ENCODE measurements around the gene IL11.
A peak's percentile ranks its signal among the peaks of the same experiment; 100 is the strongest.

The IL11 gene

DNA sequence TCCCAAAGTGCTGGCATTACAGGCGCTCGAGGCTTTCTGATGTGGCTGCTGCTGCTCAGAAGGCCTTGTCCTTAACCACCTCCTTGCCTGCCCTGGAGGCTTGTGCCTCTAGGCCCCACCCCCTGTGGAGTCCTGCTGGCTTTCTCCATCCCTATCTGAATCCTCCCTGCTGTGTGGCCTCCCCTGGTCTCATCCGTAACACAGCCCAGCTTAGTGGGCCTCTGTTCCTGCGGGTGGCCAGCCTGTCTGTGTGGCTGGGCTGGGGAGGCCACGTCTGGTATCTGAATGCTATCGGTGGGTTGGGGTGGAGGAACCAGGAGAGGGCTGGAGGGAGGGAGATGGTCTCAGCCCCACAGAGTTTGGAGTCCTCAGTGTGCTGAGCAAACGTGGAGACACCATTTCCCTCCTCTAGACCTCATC is 20.2 kb upstream of the IL11 start:
- DNase-seq, result peak; percentile 51

DNA sequence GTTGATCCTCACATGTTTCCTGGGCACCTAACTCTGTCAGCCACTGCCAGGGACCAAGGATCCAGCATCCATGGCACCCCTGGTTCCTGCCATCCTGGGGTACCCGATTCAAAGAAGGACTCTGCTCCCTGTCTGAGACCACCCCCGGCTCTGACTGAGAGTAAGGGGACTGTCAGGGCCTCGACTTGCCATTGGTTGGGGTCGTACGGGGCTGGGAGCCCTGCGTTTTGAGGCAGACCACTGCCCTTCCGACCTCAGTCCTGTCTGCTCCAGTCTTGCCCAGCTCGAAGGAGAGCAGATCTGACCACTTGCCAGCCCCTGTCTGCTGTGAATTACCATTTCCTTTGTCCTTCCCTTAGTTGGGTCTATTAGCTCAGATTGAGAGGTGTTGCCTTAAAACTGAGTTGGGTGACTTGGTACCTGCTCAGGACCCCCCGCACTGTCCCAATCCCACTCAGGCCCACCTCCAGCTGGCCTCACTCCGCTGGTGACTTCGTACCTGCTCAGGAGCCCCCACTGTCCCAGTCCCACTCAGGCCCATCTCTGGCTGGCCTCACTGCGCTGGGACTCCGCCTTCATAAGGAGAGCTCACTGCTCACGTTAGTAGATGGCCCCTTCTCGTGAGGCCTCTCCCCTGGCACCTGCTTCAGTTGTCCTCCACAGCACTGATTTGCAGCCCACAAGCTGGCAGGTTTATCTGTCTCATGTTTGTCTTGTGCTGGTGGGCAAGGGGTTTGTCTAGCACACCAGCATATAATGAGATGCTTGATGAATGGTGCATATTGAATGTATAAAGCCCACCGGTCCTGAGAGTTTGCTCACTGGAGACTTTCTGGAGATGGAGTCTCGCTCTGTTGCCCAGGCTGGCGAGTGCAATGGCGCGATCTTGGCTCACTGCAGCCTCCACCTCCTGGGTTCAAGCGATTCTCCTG is 19.4 kb upstream of the IL11 start:
- DNase-seq, result no peak

DNA sequence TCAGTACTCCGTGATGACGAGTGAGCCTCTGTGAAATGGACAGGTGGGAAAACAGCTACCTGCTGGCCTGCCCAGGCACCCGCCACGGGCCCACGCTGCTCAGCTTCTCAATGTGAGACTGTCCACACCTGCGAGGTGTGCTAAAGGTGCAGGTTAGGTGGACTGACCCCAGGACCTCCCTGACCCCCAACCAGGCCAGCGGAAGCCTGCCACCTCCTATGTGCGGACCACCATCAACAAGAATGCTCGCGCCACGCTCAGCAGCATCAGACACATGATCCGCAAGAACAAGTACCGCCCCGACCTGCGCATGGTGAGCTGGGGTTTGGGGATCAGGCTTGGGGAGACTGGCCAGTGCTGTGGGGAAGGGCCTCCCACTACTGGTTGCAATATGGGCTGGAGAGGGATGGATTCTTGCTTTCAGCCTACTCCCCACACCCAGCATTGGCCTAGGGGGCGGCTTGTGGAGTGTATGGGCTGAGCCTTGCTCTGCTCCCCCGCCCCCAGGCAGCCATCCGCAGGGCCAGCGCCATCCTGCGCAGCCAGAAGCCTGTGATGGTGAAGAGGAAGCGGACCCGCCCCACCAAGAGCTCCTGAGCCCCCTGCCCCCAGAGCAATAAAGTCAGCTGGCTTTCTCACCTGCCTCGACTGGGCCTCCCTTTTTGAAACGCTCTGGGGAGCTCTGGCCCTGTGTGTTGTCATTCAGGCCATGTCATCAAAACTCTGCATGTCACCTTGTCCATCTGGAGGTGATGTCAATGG is 17.7 kb upstream of the IL11 start:
- DNase-seq, result no peak

DNA sequence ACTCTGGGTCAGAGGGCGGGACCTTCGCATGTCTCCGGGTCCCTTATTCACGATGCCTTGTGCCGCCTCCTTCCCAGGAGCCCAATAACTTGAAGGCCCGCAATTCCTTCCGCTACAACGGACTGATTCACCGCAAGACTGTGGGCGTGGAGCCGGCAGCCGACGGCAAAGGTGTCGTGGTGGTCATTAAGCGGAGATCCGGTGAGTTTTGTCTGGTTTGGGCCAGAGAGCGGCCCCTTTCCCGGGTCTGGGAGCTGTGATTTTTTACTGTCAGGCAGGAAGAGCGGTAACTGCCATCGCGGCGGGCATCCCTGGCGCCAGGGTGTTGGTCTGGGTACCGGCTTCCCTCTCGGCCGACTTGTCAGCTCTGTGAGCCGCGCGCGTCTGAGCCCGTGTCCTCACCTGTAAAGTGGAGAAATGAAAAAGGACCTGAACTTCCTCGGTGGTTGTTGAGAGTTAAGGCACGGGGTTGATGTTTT is 16.3 kb upstream of the IL11 start:
- DNase-seq, result no peak

DNA sequence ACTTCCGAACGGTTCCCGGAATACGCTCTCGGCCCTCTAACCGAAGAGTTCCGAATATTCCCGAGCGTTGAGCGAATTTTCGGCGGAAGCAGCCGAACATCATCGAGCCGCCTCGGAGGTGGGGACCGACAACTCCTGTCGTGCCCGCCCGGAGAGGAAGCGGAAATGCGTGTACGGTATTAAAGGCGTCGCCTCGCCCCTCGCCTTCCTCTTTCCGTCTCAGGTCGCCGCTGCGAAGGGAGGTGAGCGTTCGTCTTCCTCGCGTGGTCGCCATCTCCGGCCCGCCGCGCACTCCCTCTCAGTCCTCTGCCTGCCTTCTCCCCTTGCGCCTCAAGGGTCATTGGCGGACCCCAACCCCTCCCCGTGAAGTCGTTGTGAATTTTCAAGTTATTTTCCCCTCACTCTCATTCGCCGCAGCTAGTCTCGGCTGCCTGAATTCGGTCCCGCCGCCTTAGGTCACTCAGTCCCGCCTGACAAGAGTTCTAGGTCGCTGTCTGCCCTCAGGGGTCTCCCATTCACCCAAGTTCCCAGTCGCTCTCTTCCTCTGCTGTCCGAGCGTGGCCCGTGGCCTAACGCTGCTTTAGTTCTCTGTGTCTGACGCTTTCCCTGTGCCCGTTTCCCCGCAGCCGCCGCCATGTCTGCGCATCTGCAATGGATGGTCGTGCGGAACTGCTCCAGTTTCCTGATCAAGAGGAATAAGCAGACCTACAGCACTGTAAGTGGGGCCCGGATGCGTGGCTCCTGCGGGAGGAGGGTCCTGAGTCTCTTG is 15.6 kb upstream of the IL11 start, which contains the start of gene RPL28:
Gene RPL28, plus strand, starts transcription at position 209 of the 769 bp plus-strand sequence. Its CDS starts 426 bp downstream, at position 635.
- DNase-seq, result peak; percentile 98

DNA sequence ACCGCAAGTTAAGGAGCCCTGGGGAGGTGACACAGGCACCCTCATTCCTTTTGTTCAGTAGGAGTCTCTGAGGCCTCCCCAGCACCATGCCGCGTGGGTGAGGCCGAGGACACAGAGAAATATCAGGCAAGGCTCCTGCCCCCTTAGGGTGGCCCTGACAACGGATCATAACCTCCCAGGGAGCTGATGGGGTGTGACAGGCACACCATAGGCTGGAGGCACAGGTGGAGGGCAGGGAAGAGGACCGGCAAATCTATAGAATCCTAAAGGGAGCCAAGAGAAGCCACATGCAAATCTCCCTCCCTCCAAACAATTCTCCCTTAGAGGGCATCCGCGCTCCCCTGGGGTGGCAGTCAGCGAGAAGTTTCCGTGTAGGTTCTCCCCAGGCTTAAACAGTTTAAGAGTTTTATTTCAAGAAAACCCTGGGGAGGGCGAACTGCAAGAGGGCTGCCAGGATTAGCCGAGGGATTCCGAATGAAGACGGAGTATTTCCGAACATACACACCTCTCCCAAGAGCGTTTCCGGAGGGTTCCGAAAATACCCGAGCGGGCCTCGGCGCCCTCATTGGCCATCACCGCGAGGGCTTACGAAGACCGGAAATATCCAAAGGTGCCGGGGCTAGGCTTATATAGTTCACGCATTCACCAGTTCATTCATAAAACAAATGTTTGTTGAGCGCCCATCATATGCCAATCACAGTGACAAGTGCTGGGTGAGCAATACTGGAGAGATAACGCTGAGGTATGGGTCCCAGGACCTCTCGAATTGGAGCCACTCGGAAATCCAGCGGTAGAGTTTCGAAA is 14.9 kb upstream of the IL11 start:
- DNase-seq, result peak; percentile 97

DNA sequence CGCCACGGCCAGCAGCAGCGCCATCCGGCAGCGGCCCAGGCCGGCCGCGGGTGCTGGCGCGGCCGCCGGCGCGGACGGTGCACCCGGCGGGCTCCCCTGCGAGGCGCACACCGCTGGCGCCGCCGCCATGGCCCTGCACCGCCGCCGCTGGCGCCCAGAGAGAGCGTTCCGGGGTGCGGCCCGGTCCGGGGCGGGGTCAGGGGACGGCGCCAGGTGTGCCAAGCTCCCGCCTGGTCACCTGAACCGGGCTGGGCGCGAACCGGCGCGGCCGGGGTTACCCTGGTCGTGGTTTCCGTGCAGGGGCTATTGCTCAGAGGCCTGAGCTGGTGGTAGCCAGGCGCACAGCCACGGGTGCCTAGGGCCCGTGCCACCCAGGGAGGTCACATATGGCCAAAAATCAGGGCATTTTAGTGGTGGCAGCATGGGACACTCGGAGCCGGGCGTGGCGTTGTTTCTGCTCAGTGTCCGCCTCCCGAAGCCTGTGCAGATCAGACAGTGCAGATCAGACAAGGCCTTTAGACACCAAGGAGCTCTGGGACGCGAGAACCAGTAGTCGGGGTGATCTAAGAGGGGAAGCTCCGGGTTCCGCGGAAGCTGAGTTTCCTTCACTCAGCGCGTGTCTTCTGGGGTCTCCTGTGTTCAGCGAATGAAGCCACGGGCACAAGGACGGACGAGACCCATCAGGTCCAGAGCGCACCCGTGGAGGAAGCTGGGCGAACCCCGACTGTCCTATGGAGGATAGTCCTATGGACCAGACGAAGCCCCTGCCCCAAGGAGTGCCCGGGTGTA is 14.1 kb upstream of the IL11 start, which contains the start of gene TMEM238:
Gene TMEM238, minus strand, starts transcription at position 162 of the 789 bp plus-strand sequence. Its CDS starts 33 bp downstream, at position 129.
- DNase-seq, result peak; percentile 66

DNA sequence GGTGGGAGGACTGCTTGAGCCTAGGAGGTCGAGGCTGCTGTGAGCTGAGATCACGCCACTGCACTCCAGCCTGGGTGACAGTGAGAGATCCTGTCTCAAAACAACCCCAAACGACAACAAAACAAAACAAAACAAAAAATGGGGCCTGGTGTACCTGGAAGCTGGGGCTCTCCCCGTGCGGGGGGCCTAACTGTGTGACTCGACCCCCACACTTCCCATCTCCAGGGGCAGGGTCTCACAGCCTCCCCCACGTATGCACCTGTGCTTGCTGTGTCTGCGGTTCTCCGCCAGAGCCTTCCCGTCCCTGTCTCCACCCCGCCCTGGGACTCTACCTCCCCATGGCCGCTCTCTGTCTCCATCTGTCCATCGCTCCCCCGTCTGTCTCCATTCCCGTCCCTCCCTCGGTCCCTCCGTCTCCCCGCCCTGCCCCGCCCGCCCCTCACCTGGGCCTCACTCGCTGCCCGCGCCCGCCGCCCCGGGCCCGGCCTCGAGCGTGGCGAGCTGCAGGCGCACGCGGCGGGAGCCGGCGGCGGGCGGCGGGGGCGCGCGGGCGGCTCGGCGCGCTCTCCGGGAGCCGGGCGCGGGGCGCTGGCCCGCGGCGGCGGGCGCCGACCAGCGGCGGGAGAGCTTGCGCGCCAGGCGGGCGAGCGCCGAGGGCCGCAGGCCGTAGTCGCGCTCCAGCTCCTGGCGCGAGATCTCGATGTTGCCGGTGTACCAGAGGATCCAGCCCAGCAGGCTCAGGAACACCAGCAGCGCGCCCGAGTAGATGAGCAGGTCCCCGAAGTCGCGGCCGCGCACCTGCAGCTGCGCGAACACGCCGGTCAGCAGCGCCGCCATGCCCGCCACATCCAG is 13.2 kb upstream of the IL11 start:
- DNase-seq, result peak; percentile 70

DNA sequence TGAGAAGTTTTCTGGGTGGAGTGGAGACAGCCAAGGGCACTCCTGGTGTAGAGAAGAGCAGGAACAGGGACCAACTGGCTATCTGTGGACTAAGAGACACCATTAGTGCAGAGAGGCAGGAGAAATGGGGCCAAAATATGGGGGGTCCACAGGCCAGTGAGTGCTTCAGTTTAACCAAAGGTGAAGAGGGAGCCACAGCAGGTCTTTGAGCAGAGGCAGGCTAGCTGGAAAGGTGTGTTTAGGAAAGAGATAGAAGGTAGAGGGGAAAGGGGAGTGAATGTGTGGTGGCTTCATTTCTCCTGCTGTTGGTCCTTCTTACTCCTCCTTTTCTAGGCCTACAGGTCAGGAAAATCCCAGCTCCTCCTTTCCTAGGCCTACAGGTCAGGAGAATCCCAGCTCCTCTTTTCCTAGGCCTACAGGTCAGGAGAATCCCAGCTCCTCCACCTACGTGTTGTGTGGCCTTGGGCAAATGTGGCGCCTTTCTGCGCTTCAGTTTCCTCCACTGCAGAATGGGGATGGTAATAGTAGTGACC is 12.3 kb upstream of the IL11 start:
- DNase-seq, result no peak

DNA sequence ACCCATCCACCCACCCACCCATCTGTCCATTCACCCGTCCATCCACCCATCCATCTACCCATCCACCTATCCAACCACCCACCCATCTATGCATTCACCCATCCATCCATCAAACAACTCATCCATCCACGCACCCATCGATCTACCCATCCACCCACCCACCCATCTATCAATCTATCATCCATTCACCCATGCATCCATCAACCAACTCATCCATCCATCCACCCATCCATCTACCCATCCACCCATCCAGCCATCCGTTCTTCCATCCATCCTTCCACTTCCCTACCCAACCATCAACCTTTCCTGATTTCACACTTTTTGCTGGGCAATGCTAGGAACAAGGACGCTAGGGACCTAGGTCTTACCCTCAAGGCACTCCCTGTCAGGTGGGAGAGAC is 11.8 kb upstream of the IL11 start:
- DNase-seq, result no peak

DNA sequence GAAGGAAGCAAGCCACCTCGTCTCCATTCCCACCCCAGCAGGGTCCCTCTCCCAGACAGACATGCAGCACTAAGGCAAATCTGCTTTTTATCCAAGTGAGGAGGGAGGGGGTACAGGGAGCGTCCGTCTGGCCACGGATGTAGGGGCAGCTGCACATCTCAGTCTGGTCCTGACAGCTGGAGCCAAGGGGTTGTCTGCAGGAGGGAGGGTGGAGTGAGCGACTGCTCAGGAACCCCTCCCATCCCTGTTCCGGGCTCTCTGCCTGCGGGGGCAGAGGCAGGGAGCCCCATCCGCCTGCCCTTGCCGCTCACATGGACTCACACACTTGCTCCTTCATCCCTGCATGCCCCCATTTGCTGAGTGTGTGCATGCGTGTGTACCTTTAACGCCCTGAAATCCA is 8.9 kb upstream of the IL11 start:
- no peak for DNase-seq

DNA sequence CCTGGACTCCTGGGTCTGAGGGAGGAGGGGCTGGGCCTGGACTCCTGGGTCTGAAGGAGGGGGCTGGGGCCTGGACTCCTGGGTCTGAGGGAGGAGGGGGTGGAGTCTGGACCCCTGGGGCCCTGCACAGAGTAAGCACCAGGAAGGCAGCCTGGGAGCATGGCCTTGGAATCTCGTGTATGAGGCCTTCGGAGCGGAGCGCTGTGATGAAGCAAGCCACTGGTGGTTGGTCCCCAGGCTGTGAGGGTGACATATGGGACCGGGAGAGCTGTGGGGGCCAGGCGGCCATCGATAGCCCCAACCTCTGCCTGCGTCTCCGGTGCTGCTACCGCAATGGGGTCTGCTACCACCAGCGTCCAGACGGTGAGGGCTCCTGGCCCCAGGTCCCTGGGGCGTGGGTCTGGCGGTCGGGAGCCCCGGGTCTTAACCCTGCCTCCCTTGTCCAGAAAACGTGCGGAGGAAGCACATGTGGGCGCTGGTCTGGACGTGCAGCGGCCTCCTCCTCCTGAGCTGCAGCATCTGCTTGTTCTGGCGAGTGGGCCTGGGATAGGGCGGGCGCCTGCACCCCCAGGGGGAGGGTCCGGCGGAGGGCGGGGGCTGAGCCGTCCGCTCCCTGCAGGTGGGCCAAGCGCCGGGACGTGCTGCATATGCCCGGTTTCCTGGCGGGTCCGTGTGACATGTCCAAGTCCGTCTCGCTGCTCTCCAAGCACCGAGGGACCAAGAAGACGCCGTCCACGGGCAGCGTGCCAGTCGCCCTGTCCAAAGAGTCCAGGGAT is 7.3 kb upstream of the IL11 start:
- no peak for DNase-seq

DNA sequence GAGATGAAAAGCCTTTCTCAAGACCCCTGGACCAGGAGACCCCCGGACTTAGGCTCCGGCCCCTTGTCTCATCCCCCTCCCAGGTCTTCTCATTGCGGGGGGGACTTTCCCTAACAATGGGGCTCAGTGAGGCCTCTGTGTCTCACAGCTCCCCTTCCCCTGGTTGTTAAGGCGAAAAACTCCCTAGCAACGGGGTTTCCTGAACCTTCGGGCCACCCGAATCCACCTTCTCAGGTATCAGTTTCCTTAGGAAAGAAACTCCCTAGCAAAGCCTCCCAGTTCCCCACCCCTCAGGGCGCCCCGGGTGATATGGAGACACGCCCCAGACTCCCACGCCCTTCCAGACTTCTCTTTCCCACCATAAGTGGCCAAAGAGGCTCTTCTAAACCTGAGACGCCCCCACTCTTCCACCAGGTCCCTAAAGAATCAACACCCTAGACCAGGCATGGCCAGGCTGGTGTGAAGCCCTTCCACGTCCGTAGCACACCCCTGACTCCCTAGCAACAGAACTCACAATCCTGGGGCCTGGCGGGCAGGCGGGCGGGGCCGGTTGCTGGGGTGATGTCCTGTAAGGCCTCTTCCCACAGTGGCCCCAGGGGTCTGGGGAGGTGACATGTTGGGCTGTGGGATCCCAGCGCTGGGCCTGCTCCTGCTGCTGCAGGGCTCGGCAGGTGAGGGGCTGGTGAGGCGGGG is 6.1 kb upstream of the IL11 start, which contains the start of gene TMEM190:
Gene TMEM190, plus strand, starts transcription at position 586 of the 693 bp plus-strand sequence. Its CDS starts 28 bp downstream, at position 614.
- DNase-seq, result no peak

DNA sequence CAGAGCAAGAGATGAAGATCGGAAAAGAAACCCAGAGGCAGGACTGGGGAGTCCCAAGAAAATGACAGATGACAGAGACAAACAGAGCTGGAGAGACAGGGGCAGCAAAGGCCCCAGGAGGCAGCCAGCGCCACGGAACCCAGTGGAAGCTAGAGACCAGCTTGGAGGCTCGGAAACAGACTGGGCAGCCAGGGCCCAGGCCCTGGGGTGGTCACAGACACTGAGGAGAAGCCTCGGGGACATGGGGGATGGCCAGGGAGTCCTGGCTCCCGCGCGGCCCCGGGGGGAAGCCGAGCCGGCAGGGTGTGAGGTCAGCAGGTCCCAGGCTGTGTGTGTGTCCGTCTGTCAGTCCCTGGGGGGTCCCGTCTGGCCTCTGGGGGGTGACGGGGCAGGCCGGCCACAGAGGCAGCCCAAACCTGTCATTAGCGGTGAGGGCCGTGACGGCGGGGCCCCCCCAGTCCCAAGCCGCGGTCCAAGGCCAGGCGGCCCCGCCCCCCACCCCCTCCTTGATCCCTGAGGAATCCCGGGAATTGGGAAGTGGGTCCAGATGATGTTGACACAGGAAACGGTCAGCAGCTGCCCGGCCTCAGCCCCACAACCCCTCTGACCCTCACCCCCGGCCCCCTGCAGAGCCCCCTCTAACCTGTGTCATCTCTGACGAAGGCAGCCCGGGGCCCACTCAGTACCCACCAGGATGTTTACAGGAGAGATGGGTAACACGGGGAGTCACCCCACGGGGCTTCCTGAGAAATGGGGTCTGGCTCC is 3.9 kb upstream of the IL11 start:
- no peak for DNase-seq

DNA sequence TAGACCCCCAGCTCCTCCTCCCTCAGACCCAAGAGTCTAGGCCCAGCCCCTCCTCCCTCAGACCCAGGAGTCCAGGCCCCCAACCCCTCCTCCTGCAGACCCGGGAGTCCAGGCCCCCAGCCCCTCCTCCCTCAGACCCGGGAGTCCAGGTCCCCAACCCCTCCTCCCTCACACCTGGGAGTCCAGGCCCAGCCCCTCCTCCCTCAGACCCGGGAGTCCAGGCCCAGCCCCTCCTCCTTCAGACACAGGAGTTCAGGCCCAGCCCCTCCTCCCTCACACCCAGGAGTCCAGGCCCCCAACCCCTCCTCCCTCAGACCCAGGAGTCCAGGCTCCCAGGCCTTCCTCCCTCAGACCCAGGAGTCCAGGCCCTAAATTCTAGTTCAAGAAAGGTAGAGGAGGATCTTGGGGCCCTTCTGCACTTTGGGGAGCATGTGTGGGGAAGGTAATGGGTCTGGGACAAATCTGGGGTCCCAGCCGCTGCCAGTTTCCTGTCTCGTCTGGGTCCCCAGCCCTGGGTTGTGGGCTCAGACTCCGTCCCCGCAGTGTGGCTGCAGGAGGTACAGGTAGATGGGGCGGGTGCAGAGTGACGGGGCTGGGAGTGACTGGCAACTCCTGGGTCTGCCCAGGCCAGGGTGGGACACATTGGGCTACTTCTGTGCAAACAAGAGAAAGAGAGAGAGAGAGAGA is 3.2 kb upstream of the IL11 start:
- no peak for DNase-seq

DNA sequence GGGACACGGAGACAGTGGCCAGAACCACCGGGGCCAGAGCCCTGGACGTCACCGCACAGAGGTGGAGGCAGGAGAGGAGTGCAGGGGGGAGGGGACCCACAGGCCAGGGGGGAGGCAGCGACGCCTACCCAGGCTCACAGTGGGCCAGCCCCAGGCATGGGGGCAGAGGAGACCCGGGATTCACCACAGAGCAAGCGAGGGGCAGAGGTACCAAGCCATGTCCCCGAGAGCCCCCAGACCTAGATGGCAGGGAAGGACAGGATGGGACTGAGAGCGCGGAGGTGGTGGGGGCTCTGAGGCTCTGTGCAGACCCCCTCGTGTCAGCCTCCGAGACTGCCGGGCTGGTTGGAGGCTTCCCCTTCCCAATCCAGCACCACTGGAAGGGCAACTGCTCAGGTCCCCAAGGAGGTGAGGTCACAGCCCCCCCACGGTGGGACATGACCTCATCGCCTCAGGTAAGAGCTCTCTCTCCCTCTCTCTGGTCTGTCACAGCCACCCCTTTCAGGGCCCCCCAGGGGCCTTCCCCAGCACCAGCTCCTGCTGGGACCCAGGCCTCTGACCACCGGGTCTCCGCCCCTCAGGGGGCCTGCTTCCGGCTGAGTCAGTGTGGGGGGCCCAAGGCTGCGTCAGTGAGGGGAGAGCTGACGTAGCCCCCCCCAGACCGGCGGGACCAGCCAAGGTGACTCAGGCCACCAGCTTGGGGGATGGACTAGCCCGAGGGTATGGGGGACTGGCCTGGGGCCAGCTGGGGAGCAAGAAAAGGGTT is 2.2 kb upstream of the IL11 start:
- DNase-seq, result no peak
